ENCODE results near the gene LSS. TPM values are rescaled to one million over a fixed set of nuclear protein-coding genes. Genes with fewer than 3 reads are reported as not detected.

Gene LSS
- total and polyA plus RNA-seq, 8 donors, result 15.3 to 246 (median 36.1) TPM

DNA sequence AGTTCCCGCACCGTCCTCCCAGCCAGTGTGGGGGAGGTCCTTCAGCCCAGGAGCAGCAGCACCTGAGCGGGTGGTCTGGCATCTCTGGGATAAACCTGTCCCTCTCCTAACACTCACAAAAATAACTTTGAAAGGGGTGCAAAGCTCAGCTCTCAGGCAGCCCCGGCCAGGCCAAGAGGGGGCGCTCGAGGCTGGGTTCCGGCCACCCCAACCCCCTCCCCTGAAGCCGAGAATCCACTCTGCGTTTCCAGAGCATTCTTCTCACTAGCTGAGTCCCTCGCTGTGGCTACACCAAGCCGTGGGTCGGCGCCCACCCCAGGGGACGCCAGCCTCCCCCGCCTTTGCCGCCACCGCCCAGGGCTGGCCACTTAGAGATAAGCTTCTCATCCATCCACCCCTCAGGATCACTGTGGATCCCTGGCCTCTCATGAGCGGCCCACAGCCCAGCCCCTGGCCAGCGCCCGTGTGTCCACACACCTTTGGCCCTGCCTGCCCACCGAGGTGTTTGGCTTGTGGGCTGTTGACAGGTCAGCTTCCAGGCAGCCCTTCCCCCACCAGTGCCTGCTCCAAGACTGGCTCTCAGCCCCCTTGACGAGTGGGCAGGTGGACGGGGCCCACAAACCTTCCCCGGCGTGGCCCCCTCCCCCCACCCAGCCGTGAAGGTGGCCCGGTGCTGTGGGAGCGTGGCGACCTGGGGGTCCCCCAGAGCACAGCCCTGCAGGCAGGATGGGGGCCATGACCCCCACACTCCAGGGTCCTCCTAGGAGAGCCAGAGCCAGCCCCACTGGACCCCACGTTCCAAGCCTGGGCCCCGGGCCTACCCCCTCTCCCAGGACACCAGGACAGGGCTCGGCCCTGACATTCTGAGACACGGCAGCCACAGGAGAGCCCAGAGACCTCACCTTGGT is 75.1 kb downstream of the LSS start:
- Histone ChIP-seq H3K9me3 (no peaks in the 10 kb centered on the region), H3K36me3 (peaks cover 0 to 6% (median 0%) of the 10 kb centered on the region in 4 donors), H3K27ac (peak overlapping the region in 2 of 5 donors; percentile 27 to 49), H3K4me1 (peaks cover 6 to 14% (median 12%) of the 10 kb centered on the region in 4 donors), H3K27me3 (peaks cover 0 to 18% (median 0%) of the 10 kb centered on the region in 3 donors), H3K4me3 (peak overlapping the region; percentile 27 to 34 (median 30))
- 18 to 32% (median 26%) methylated on average over 19 to 33 of the region's 33 CpGs for WGBS, 5 donors
- intact Hi-C loops (cut with DNase I; ENCODE audit: low total_unique reads), result no loop called here
- DNase-seq, result peak; percentile 58 to 86
- TF ChIP-seq POLR2AphosphoS5 (IDR thresholded peaks at IDR 0.05) (no peak), EP300 (IDR thresholded peaks at IDR 0.05) (no peak), POLR2A (IDR thresholded peaks at IDR 0.05) (no peak)
- TF ChIP-seq, protein P1, sequence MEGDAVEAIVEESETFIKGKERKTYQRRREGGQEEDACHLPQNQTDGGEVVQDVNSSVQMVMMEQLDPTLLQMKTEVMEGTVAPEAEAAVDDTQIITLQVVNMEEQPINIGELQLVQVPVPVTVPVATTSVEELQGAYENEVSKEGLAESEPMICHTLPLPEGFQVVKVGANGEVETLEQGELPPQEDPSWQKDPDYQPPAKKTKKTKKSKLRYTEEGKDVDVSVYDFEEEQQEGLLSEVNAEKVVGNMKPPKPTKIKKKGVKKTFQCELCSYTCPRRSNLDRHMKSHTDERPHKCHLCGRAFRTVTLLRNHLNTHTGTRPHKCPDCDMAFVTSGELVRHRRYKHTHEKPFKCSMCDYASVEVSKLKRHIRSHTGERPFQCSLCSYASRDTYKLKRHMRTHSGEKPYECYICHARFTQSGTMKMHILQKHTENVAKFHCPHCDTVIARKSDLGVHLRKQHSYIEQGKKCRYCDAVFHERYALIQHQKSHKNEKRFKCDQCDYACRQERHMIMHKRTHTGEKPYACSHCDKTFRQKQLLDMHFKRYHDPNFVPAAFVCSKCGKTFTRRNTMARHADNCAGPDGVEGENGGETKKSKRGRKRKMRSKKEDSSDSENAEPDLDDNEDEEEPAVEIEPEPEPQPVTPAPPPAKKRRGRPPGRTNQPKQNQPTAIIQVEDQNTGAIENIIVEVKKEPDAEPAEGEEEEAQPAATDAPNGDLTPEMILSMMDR (IDR thresholded peaks at IDR 0.05), result peak in 5 of 7 experiments; percentile 13 to 60 (median 57)

DNA sequence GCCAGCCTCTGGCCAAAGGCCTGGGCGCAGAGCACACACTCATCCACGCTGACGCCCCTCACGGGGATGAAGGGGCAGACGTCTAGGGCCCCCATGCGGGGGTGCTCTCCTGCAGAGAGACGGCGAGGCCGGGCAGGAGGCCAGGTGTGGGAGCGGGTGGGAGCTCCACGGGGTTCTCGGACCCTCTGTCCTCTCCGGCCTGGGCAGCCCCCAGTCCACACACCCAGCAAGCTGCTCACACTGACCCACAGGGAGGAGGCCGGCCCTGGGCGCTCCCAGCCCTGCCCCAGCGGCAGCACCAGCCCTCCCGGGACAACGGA is 75.7 kb downstream of the LSS start:
- no peak for TF ChIP-seq POLR2AphosphoS5 (IDR thresholded peaks at IDR 0.05)
- no peak for TF ChIP-seq EP300 (IDR thresholded peaks at IDR 0.05)
- TF ChIP-seq, protein P1 (IDR thresholded peaks at IDR 0.05), result no peak
- no peak for TF ChIP-seq POLR2A (IDR thresholded peaks at IDR 0.05)
- Histone ChIP-seq H3K4me1 (peaks cover 6 to 14% (median 12%) of the 10 kb centered on the region in 4 donors), H3K27me3 (peaks cover 0 to 18% (median 0%) of the 10 kb centered on the region in 3 donors), H3K27ac (peak overlapping the region in 1 of 5 donors; percentile 49), H3K4me3 (peak overlapping the region; percentile 27 to 34 (median 30)), H3K36me3 (peaks cover 0 to 2% (median 0%) of the 10 kb centered on the region in 4 donors), H3K9me3 (no peaks in the 10 kb centered on the region)
- 24 to 32% (median 28%) methylated on average over 12 to 18 of the region's 18 CpGs; no CpG with 5 or more reads in 1 of the 5 donors for WGBS, 5 donors
- no peak for DNase-seq
- intact Hi-C loops (cut with DNase I; ENCODE audit: low total_unique reads), result no loop called here

DNA sequence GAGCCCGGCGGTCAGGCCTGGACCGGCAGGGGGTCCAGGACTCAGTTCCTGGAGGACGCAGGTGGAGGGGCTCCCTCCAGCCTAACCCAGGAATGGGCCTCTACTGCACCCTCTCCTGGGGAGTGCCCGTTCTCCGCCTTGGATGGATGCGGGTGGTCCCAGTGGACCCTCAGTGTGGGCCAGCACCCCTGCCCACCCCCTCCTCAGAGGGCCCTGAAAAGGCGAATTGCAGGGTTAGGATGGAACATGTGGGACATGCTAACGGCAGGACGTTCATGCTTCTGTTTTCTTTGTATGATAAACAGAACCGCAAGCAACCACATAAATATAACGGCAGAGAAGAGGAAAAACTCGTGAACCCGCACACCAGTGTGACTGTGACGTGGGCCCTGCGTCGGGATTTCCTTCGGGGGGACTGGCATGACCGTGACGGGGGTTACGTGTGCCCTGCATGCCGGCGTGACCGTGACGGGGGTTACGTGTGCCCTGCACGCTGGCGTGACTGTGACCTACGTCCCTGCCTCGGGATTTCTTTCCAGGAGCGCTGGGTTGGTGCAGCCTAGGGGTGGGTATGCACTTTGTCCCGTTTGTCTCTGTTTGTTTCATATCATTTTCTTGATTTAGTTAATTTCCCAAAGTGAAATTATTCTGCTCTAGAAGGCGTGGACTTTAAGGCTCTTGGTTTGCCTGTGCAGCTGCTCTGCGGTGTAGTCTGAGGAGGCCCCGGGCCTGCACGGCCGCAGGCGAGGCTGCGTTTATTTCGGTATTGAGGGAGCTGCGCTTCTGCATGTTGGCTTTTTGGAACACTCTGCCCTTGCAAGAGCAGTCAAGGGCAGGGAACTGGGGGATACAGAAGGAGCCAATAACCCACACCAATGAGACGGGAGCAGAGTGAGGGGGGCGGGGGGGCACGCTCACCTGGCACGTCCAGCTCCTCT is 76.3 kb downstream of the LSS start:
- 79 to 84% (median 84%) methylated on average over 38 to 45 of the region's 45 CpGs for WGBS, 5 donors
- Histone ChIP-seq H3K9me3 (no peaks in the 10 kb centered on the region), H3K4me3 (no peak overlapping the region), H3K27me3 (peaks cover 0 to 18% (median 0%) of the 10 kb centered on the region in 3 donors), H3K27ac (no peak overlapping the region), H3K36me3 (no peaks in the 10 kb centered on the region), H3K4me1 (peaks cover 6 to 14% (median 12%) of the 10 kb centered on the region in 4 donors)
- intact Hi-C loops (cut with DNase I; ENCODE audit: low total_unique reads), result no loop called here
- peak in 1 of 2 donors; percentile 18 for DNase-seq
- TF ChIP-seq POLR2AphosphoS5 (IDR thresholded peaks at IDR 0.05) (no peak), POLR2A (IDR thresholded peaks at IDR 0.05) (no peak), EP300 (IDR thresholded peaks at IDR 0.05) (no peak)
- TF ChIP-seq, protein P1 (IDR thresholded peaks at IDR 0.05), result no peak

Measured in stomach (tissue), 9 donors.